H1 (cell line): ENCODE results near the gene PIP4K2C. TPM values are rescaled to one million over a fixed set of nuclear protein-coding genes. Genes with fewer than 3 reads are reported as not detected.

Experiments used
- CTCF ChIA-PET: fragments of 300-600 bp; sonication (Branson Sonifier 250); formaldehyde crosslinking; loops from one replicate; lab custom pipeline; 2021; ENCODE audit not compliant: partially characterized antibody; lab: Charles Lee
- POLR2A ChIA-PET: fragments of 300-600 bp; sonication (Branson Sonifier 250); formaldehyde crosslinking; loops from one replicate; lab custom pipeline; 2021; ENCODE audit warnings: inconsistent platforms; ENCODE audit not compliant: partially characterized antibody; lab: Charles Lee
- DNase-seq, 2 experiments: peaks; one replicate each; pipeline versions ENCODE4 v3.0.0 to v3.0.0-alpha.2; 2010 to 2022; ENCODE audit warnings: low spot score in 2 of 2, low read depth in 1 of 2, mixed read lengths in 1 of 2
- FAIRE-seq: peaks from 2 replicates; lab custom pipeline; 2011; peaks lifted over from hg19 to GRCh38; lab: Jason Lieb, UNC
- H2AFZ ChIP-seq: 2 replicates; pipeline ENCODE4 v1.8.1; 2012; ENCODE audit warnings: low read length, inconsistent platforms
- H2AK5ac ChIP-seq: 2 replicates; pipeline ENCODE4 v1.6.1; 2013; ENCODE audit warnings: low read depth, low read length
- H2BK120ac ChIP-seq: replicated peaks from 2 replicates; pipeline ENCODE3; 2013; ENCODE audit warnings: low read depth, low read length, inconsistent platforms
- H2BK12ac ChIP-seq: 2 replicates; pipeline ENCODE4 v1.6.1; 2013; ENCODE audit warnings: low read depth, low read length
- H2BK15ac ChIP-seq: 2 replicates; pipeline ENCODE4 v1.6.1; 2013; ENCODE audit warnings: low read length
- H2BK20ac ChIP-seq: 2 replicates; pipeline ENCODE4 v1.6.1; 2013; ENCODE audit warnings: low read length
- H2BK5ac ChIP-seq: 2 replicates; pipeline ENCODE4 v1.6.1; 2013; ENCODE audit warnings: low read depth, low read length
- H3K14ac ChIP-seq: 2 replicates; pipeline ENCODE4 v1.6.1; 2013; ENCODE audit warnings: inconsistent platforms; ENCODE audit not compliant: insufficient read length
- H3K18ac ChIP-seq: 2 replicates; pipeline ENCODE4 v1.6.1; 2013; ENCODE audit warnings: low read length; ENCODE audit errors: extremely low read depth
- H3K23ac ChIP-seq: 2 replicates; pipeline ENCODE4 v1.6.1; 2013; ENCODE audit warnings: inconsistent platforms; ENCODE audit not compliant: insufficient read length
- H3K23me2 ChIP-seq: 2 replicates; pipeline ENCODE4 v1.6.1; 2013; ENCODE audit warnings: low read depth, low read length
- H3K27ac ChIP-seq: 2 replicates; pipeline ENCODE4 v1.6.1; 2011; ENCODE audit warnings: low read depth, low read length, inconsistent platforms
- H3K27me3 ChIP-seq, 4 experiments: replicated peaks in 1 of 4; 1 replicate in 1 of 4; 2 replicates in 3 of 4; pipeline versions ENCODE4 v1.6.1 to v1.8.1; 2011 to 2013; ENCODE audit warnings: low read length in 3 of 4, mild to moderate bottlenecking in 3 of 4, inconsistent platforms in 2 of 4, mixed read lengths in 2 of 4, moderate library complexity in 1 of 4; ENCODE audit not compliant: control insufficient read depth in 3 of 4, insufficient read depth in 3 of 4; ENCODE audit errors: extremely low read depth in 1 of 4
- H3K36me3 ChIP-seq, 4 experiments: 2 replicates each; pipeline versions ENCODE4 v1.6.1 to v1.8.1; 2011 to 2013; ENCODE audit warnings: mild to moderate bottlenecking in 4 of 4, low read length in 3 of 4, moderate library complexity in 2 of 4, control low read depth in 1 of 4, inconsistent platforms in 1 of 4; ENCODE audit not compliant: insufficient read depth in 4 of 4, control insufficient read depth in 2 of 4
- H3K4ac ChIP-seq: replicated peaks from 2 replicates; pipeline ENCODE3; 2013; ENCODE audit warnings: low read length, low read depth, mixed read lengths, inconsistent platforms; ENCODE audit not compliant: insufficient read length
- H3K4me1 ChIP-seq, 4 experiments: replicated peaks in 1 of 4; 1 replicate in 1 of 4; 2 replicates in 3 of 4; pipeline versions ENCODE4 v1.6.1 to v1.8.1; 2011 to 2013; ENCODE audit warnings: low read length in 3 of 4, inconsistent platforms in 2 of 4, mixed read lengths in 1 of 4; ENCODE audit not compliant: insufficient read depth in 4 of 4, control insufficient read depth in 3 of 4
- H3K4me2 ChIP-seq, 2 experiments: 2 replicates each; pipeline versions ENCODE4 v1.6.1 to v1.8.1; 2011 to 2013; ENCODE audit warnings: low read depth in 2 of 2, low read length in 2 of 2, control low read depth in 1 of 2, inconsistent platforms in 1 of 2, mild to moderate bottlenecking in 1 of 2; ENCODE audit not compliant: insufficient read depth in 1 of 2
- H3K4me3 ChIP-seq, 4 experiments: fragments of 200-600, 300-600 bp in 1 of 4; sonication (generic), shearing (Covaris generic), sonication (Bioruptor Twin) in 1 of 4; 2 replicates each; pipeline versions ENCODE4 v1.5.1 to v1.8.1; 2011 to 2016; ENCODE audit warnings: low read length in 4 of 4, low read depth in 3 of 4, control low read depth in 2 of 4, inconsistent platforms in 2 of 4, mild to moderate bottlenecking in 2 of 4, mixed read lengths in 1 of 4, moderate library complexity in 1 of 4; ENCODE audit not compliant: insufficient read depth in 2 of 4; ENCODE audit errors: extremely low read depth in 1 of 4
- H3K56ac ChIP-seq: replicated peaks from 2 replicates; pipeline ENCODE3; 2013; ENCODE audit warnings: low read depth, mild to moderate bottlenecking, mixed read lengths, low read length, inconsistent platforms; ENCODE audit not compliant: insufficient read length
- H3K79me1 ChIP-seq: 2 replicates; pipeline ENCODE4 v1.6.1; 2013; ENCODE audit warnings: low read depth, low read length, control low read depth
- H3K79me2 ChIP-seq, 2 experiments: 2 replicates each; pipeline versions ENCODE4 v1.6.1 to v1.8.1; 2012 to 2013; ENCODE audit warnings: low read length in 2 of 2, mild to moderate bottlenecking in 2 of 2, inconsistent platforms in 1 of 2; ENCODE audit not compliant: insufficient read depth in 2 of 2, control insufficient read depth in 1 of 2
- H3K9ac ChIP-seq, 4 experiments: replicated peaks in 1 of 4; 1 replicate in 1 of 4; 2 replicates in 3 of 4; pipeline versions ENCODE4 v1.6.1 to v1.8.1; 2011 to 2013; ENCODE audit warnings: low read depth in 3 of 4, low read length in 3 of 4, control low read depth in 2 of 4, mild to moderate bottlenecking in 2 of 4, moderate library complexity in 2 of 4, inconsistent platforms in 1 of 4; ENCODE audit errors: extremely low read depth in 1 of 4
- H3K9me3 ChIP-seq, 2 experiments: 2 replicates each; pipeline versions ENCODE4 v1.6.1 to v1.8.1; 2012 to 2013; ENCODE audit warnings: mild to moderate bottlenecking in 2 of 2, moderate library complexity in 2 of 2, control low read depth in 1 of 2, inconsistent platforms in 1 of 2, low read depth in 1 of 2, low read length in 1 of 2, mixed read lengths in 1 of 2; ENCODE audit not compliant: insufficient read depth in 2 of 2
- H4K20me1 ChIP-seq, 2 experiments: replicated peaks in 1 of 2; 2 replicates each; pipeline versions ENCODE3 to v1.8.1; 2011 to 2013; ENCODE audit warnings: inconsistent platforms in 2 of 2, low read length in 2 of 2, mild to moderate bottlenecking in 1 of 2; ENCODE audit not compliant: insufficient read depth in 2 of 2, control insufficient read depth in 1 of 2
- H4K5ac ChIP-seq: 2 replicates; pipeline ENCODE4 v1.6.1; 2013; ENCODE audit warnings: low read length, low read depth, mixed read lengths, inconsistent platforms; ENCODE audit not compliant: insufficient read length
- H4K8ac ChIP-seq: 2 replicates; pipeline ENCODE4 v1.8.0; 2013; ENCODE audit warnings: mild to moderate bottlenecking, moderate library complexity, low read length, inconsistent platforms; ENCODE audit not compliant: insufficient read depth; ENCODE audit errors: extremely low read depth
- H4K91ac ChIP-seq: replicated peaks from 2 replicates; pipeline ENCODE3; 2013; ENCODE audit warnings: low read length, mixed read lengths, inconsistent platforms; ENCODE audit not compliant: insufficient read length
- BACH1 ChIP-seq: IDR thresholded peaks from 2 replicates; pipeline ENCODE4 v1.6.1; 2012; ENCODE audit warnings: low read length, improper control_type of control experiment
- HDAC6 ChIP-seq: IDR thresholded peaks from one replicate; pipeline ENCODE4 v1.7.1; 2012; ENCODE audit warnings: low read depth, mild to moderate bottlenecking, inconsistent platforms, low read length, moderate library complexity
- JUN ChIP-seq: IDR thresholded peaks from 2 replicates; pipeline ENCODE4 v1.6.1; 2011; ENCODE audit warnings: low read depth, mild to moderate bottlenecking, improper control_type of control experiment, low read length
- MAFK ChIP-seq: IDR thresholded peaks from 2 replicates; pipeline ENCODE4 v1.6.1; 2012; ENCODE audit warnings: low read depth, mild to moderate bottlenecking, improper control_type of control experiment, low read length
- POLR2A ChIP-seq, 2 experiments: IDR thresholded peaks; 1 replicate in 1 of 2; 2 replicates in 1 of 2; pipeline ENCODE4 v1.6.1; 2011; ENCODE audit warnings: low read depth in 2 of 2, low read length in 2 of 2, mild to moderate bottlenecking in 2 of 2; ENCODE audit errors: control extremely low read depth in 1 of 2
- RXRA ChIP-seq: IDR thresholded peaks from 2 replicates; pipeline ENCODE4 v1.6.1; 2011; ENCODE audit warnings: low read depth, mild to moderate bottlenecking, low read length, moderate library complexity; ENCODE audit not compliant: insufficient read depth
- SAP30 ChIP-seq: fragments of 300-600 bp; sonication (generic); IDR thresholded peaks from 2 replicates; pipeline ENCODE4 v1.7.1; 2012; ENCODE audit warnings: low read length, moderate library complexity, mild to moderate bottlenecking, inconsistent platforms; ENCODE audit not compliant: insufficient read depth, insufficient replicate concordance
- SIRT6 ChIP-seq: IDR thresholded peaks from one replicate; pipeline ENCODE4 v1.7.1; 2012; ENCODE audit warnings: low read length, inconsistent platforms
- TAF1 ChIP-seq: IDR thresholded peaks from 2 replicates; pipeline ENCODE4 v1.6.1; 2011; ENCODE audit warnings: mild to moderate bottlenecking, low read depth, low read length
- TEAD4 ChIP-seq: IDR thresholded peaks from 2 replicates; pipeline ENCODE4 v1.6.1; 2012; ENCODE audit warnings: low read depth, low read length, inconsistent platforms, mixed read lengths
- YY1 ChIP-seq: IDR thresholded peaks from 2 replicates; pipeline ENCODE4 v1.6.1; 2011; ENCODE audit warnings: low read depth, mild to moderate bottlenecking, low read length
- WGBS, 2 experiments: shearing (Covaris generic) in 1 of 2; methylation state at CpG; one replicate each; pipeline versions ENCODE4 v1.1.6 to v1.1.7; 2013 to 2015; ENCODE audit warnings: low lambda C conversion rate in 2 of 2, mixed read lengths in 2 of 2, inconsistent platforms in 1 of 2, low coverage in 1 of 2, missing lambda C conversion rate in 1 of 2; ENCODE audit not compliant: insufficient replicate concordance in 2 of 2, insufficient coverage in 1 of 2, insufficient read length in 1 of 2; ENCODE audit errors: extremely low coverage in 1 of 2, missing lambda C conversion rate in 1 of 2; 5-methylcytosine and 5-hydroxymethylcytosine counted together
- polyA plus RNA-seq, 7 experiments: library from polyadenylated mRNA; depleted of rRNA in 3 of 7; stranded (reverse) in 5 of 7; unstranded in 2 of 7; fragments of >200 nt in 5 of 7; fragments of 200-250 nt in 2 of 7; gene quantifications; 1 replicate in 5 of 7; 2 replicates in 1 of 7; 4 replicates in 1 of 7; pipeline versions ENCODE4 v1.2.1 to v1.2.3, GENCODE V29; 2011 to 2013; ENCODE audit warnings: missing spikeins in 2 of 7, mixed read lengths in 2 of 7
- total RNA-seq: library from RNA; stranded (reverse); fragmentation: NEBNext Ultra II Directional; extraction: Animal tissue kit (Norgen Biotek cat#: 25700); gene quantifications from 2 replicates; pipeline ENCODE4 v1.2.1, GENCODE V29; 2021
- TF ChIP-seq, protein P1 (sequence below): IDR thresholded peaks from 2 replicates; pipeline ENCODE4 v1.6.1; 2012; ENCODE audit warnings: low read length, inconsistent platforms

PIP4K2C gene
- total and polyA plus RNA-seq, 2 of the 8 experiments (the other 6 are each of a cell fraction or from before 2014, with no cell fraction given), result 25.0 to 27.1 TPM

DNA sequence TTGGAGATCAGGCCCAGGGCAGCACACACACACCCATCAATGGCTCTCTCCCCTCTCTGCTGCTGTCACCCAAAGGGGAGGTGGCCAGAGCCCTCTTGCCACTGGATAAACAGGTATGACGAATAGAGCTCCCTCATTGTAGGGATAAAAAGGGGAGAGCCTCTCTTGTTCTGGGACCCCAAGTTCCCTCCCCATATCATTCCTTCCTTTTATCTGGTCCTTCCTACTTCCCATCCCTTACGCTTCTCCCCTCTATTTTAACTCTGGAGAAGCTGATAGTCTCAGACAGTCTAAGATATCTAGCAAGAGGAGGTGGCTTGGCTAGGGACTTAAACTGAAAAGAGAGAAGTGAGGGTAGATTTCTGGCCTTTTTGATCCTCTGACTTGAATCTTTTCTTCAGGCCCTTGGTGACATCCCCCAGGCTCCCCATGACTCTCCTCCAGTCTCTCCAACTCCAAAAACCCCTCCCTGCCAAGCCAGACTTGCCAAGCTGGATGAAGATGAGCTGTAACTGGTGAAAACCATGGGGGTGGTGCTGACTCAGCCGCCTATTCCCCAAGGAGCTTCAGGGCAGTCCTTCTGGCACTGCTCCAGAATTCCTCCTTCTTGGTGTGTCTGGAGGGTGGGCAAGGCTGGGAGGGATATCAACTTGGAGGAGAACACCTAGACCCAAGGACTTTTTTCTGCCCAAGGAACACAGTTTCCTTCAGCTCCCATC, 25.6 kb downstream of the PIP4K2C start:
- no peaks in the 10 kb centered on the region for H3K79me2 ChIP-seq
- CTCF ChIA-PET, result interaction anchor here (0.6 to 12.5 kb wide), 9 partner anchors 9 to 304 kb away, joined by 3 to 124 read pairs (median 5); partner anchors contain the start of gene B4GALNT1
- DNase-seq (no peak), FAIRE-seq (no peak)
- H2AK5ac ChIP-seq, result no peak overlapping the region
- no peak overlapping the region for H3K4me2 ChIP-seq
- no peak overlapping the region for H4K8ac ChIP-seq
- H3K23me2 ChIP-seq, result peaks cover 8% of the 10 kb centered on the region; the same call in 1 of the 2 replicates
- H3K9ac ChIP-seq, result no peak overlapping the region
- H3K23ac ChIP-seq, result no peak overlapping the region
- no peak overlapping the region for H4K91ac ChIP-seq
- H3K4me1 ChIP-seq, result peaks cover 2 to 25% (median 13%) of the 10 kb centered on the region in 4 experiments
- no peak overlapping the region for H3K18ac ChIP-seq
- H2BK20ac ChIP-seq, result no peak overlapping the region
- no peak overlapping the region for H2BK5ac ChIP-seq
- no peaks in the 10 kb centered on the region for H3K36me3 ChIP-seq
- no peaks in the 10 kb centered on the region; a peak in 1 of 4 replicates for H3K9me3 ChIP-seq
- H2AFZ ChIP-seq, result no peak overlapping the region
- peaks cover 44 to 93% (median 90%) of the 10 kb centered on the region in 4 experiments for H3K27me3 ChIP-seq
- no peak overlapping the region for H2BK120ac ChIP-seq
- H3K4ac ChIP-seq, result no peak overlapping the region
- no peak overlapping the region for H3K14ac ChIP-seq
- no peaks in the 10 kb centered on the region for H3K79me1 ChIP-seq
- no peak overlapping the region for H2BK15ac ChIP-seq
- no peak overlapping the region for H2BK12ac ChIP-seq
- H3K56ac ChIP-seq, result no peak overlapping the region
- H4K5ac ChIP-seq, result no peak overlapping the region
- WGBS, 2 experiments, result 73% methylated on average over 3 of the region's 3 CpGs; no CpG with 5 or more reads in 1 of the 2 experiments
- peaks cover 0 to 25% of the 10 kb centered on the region in 2 experiments for H4K20me1 ChIP-seq
- H3K4me3 ChIP-seq, result no peak overlapping the region
- no peak overlapping the region for H3K27ac ChIP-seq
- POLR2A ChIA-PET, result interaction anchor here (1.1 to 1.8 kb wide), 7 partner anchors 13 to 129 kb away, joined by 3 to 6 read pairs (median 3); partner anchors contain the start of genes DDIT3, PIP4K2C and TSPAN31
- TF ChIP-seq SAP30 (no peak), RXRA (no peak), TAF1 (no peak), TEAD4 (no peak), MAFK (no peak), SIRT6 (no peak), JUN (no peak), POLR2A (IDR thresholded peaks at IDR 0.05; ENCODE audit: control extremely low read depth in 1 of 2, low read depth in 2 of 2, low read length in 2 of 2) (no peak), BACH1 (no peak), YY1 (no peak), HDAC6 (no peak)
- TF ChIP-seq, protein P1, sequence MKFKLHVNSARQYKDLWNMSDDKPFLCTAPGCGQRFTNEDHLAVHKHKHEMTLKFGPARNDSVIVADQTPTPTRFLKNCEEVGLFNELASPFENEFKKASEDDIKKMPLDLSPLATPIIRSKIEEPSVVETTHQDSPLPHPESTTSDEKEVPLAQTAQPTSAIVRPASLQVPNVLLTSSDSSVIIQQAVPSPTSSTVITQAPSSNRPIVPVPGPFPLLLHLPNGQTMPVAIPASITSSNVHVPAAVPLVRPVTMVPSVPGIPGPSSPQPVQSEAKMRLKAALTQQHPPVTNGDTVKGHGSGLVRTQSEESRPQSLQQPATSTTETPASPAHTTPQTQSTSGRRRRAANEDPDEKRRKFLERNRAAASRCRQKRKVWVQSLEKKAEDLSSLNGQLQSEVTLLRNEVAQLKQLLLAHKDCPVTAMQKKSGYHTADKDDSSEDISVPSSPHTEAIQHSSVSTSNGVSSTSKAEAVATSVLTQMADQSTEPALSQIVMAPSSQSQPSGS, result no peak
